Activated T-helper 9 cell treated with anti-CD3 and anti-CD28 coated beads, Interleukin-2, amount 50 U/mL, for 16 hours (primary cell): ENCODE measurements around the gene AZU1.

Experiments
- DNase-seq: peaks from one replicate; pipeline ENCODE4 v3.0.0-alpha.2; 2020; ENCODE audit warnings: low read depth

Gene AZU1

GRCh38 chr19:827710-828321 is at the start of gene AZU1:
Gene AZU1 (plus strand): TSS chr19:827837. CDS start chr19:827847, 10 bp downstream.
- DNase-seq: no peak

GRCh38 chr19:778910-779653 is 48.6 kb upstream of the AZU1 start:
- no peak for DNase-seq

GRCh38 chr19:780935-781334 is 46.7 kb upstream of the AZU1 start:
- DNase-seq: no peak

- no peak for DNase-seq
Measured at GRCh38 chr19:781800-782184, 45.8 kb upstream of the AZU1 start.

GRCh38 chr19:782185-782877 is 45.3 kb upstream of the AZU1 start:
- no peak for DNase-seq

- DNase-seq: no peak
Measured at GRCh38 chr19:782878-783668, 44.6 kb upstream of the AZU1 start.

- DNase-seq: no peak
Measured at GRCh38 chr19:784541-784940, 43.1 kb upstream of the AZU1 start.

- no peak for DNase-seq
Measured at GRCh38 chr19:787536-787935, 40.1 kb upstream of the AZU1 start.

GRCh38 chr19:788686-788982 is 39.0 kb upstream of the AZU1 start:
- no peak for DNase-seq

- no peak for DNase-seq
Measured at GRCh38 chr19:788983-789700, 38.5 kb upstream of the AZU1 start.

- DNase-seq: no peak
Measured at GRCh38 chr19:789701-790060, 38.0 kb upstream of the AZU1 start.

GRCh38 chr19:791007-791566 is 36.5 kb upstream of the AZU1 start:
- DNase-seq: no peak

- no peak for DNase-seq
Measured at GRCh38 chr19:791567-792305, 35.9 kb upstream of the AZU1 start.

- DNase-seq: no peak
Measured at GRCh38 chr19:792306-792885, 35.2 kb upstream of the AZU1 start.

- no peak for DNase-seq
Measured at GRCh38 chr19:793806-794205, 33.8 kb upstream of the AZU1 start.

GRCh38 chr19:795073-795611 is 32.5 kb upstream of the AZU1 start:
- no peak for DNase-seq

GRCh38 chr19:795691-796581 is 31.7 kb upstream of the AZU1 start:
- DNase-seq: no peak

- peak; percentile 99 for DNase-seq
Measured at GRCh38 chr19:796692-797527, 30.7 kb upstream of the AZU1 start, which contains the start of gene PTBP1. Gene PTBP1 (plus strand): TSS chr19:797452. CDS start chr19:797498, 46 bp downstream.
